ENCODE data around the gene L2HGDH. TPM values are rescaled to one million over a fixed set of nuclear protein-coding genes. Genes with fewer than 3 reads are reported as not detected.

The L2HGDH gene
- polyA plus RNA-seq, 1 donor (not counting 4 experiments of a cell fraction or from before 2014, with no cell fraction given): 7.9 TPM

- Histone ChIP-seq H3K4me1 (ENCODE audit: control insufficient read depth, extremely low read depth, insufficient read depth, low read length) (peaks cover 4% of the 10 kb centered on the region), H3K4me2 (ENCODE audit: control insufficient read depth, extremely low read depth, insufficient read depth, low read depth, low read length) (no peak overlapping the region), H3K36me3 (ENCODE audit: control insufficient read depth in 2 of 2, extremely low read depth in 1 of 2, insufficient read depth in 2 of 2, low read length in 2 of 2) (no peaks in the 10 kb centered on the region), H3K27ac (ENCODE audit: control insufficient read depth, insufficient read depth, low read length) (no peak overlapping the region), H3K79me2 (ENCODE audit: control insufficient read depth, insufficient read depth, low read length) (no peaks in the 10 kb centered on the region), H3K9me1 (ENCODE audit: control insufficient read depth, extremely low read depth, insufficient read depth, low read length) (no peaks in the 10 kb centered on the region), H3K9ac (ENCODE audit: control insufficient read depth, extremely low read depth, insufficient read depth, low read length) (no peak overlapping the region), H3K27me3 (ENCODE audit: control insufficient read depth, extremely low read depth, insufficient read depth, low read length) (no peaks in the 10 kb centered on the region), H2AFZ (ENCODE audit: control insufficient read depth, low read length) (no peak overlapping the region), H3K4me3 (ENCODE audit: control insufficient read depth in 2 of 3, extremely low read depth in 1 of 3, insufficient read depth in 2 of 3, low read depth in 1 of 3, low read length in 3 of 3) (no peak overlapping the region), H4K20me1 (ENCODE audit: control insufficient read depth, extremely low read depth, insufficient read depth, low read length) (no peaks in the 10 kb centered on the region), H3K9me3 (ENCODE audit: control insufficient read depth, low read depth, low read length) (no peaks in the 10 kb centered on the region)
- DNase-seq (ENCODE audit: low read depth, low spot score): no peak
- dilution Hi-C loops (cut with MboI; ENCODE audit: extremely low pct_ligation_motif_present, low sequenced_read_pairs): no loop called here
- TF ChIP-seq EZH2 (IDR thresholded peaks at IDR 0.05; ENCODE audit: low read length) (no peak), CTCF (optimal IDR thresholded peaks at IDR 0.05 in 1 of 3, IDR thresholded peaks at IDR 0.05 in 1 of 3, conservative IDR thresholded peaks at IDR 0.05 in 1 of 3; ENCODE audit: extremely low read depth in 1 of 3, insufficient read depth in 2 of 3, low read length in 3 of 3) (no peak)
- FAIRE-seq: no peak
Measured at GRCh38 chr14:50355692-50356091, 43.7 kb upstream of the L2HGDH start.

GRCh38 chr14:50354527-50354926, 42.5 kb upstream of the L2HGDH start:
- no peak overlapping the region for H3K9ac ChIP-seq (ENCODE audit: control insufficient read depth, extremely low read depth, insufficient read depth, low read length)
- H3K4me3 ChIP-seq (ENCODE audit: control insufficient read depth in 2 of 3, extremely low read depth in 1 of 3, insufficient read depth in 2 of 3, low read depth in 1 of 3, low read length in 3 of 3): no peak overlapping the region
- H3K36me3 ChIP-seq (ENCODE audit: control insufficient read depth in 2 of 2, extremely low read depth in 1 of 2, insufficient read depth in 2 of 2, low read length in 2 of 2): no peaks in the 10 kb centered on the region
- no peak overlapping the region for H3K4me2 ChIP-seq (ENCODE audit: control insufficient read depth, extremely low read depth, insufficient read depth, low read depth, low read length)
- DNase-seq (ENCODE audit: low read depth, low spot score): no peak
- no peak for FAIRE-seq
- H3K9me1 ChIP-seq (ENCODE audit: control insufficient read depth, extremely low read depth, insufficient read depth, low read length): no peaks in the 10 kb centered on the region
- TF ChIP-seq CTCF (optimal IDR thresholded peaks at IDR 0.05 in 1 of 3, IDR thresholded peaks at IDR 0.05 in 1 of 3, conservative IDR thresholded peaks at IDR 0.05 in 1 of 3; ENCODE audit: extremely low read depth in 1 of 3, insufficient read depth in 2 of 3, low read length in 3 of 3) (no peak), EZH2 (IDR thresholded peaks at IDR 0.05; ENCODE audit: low read length) (no peak)
- no peaks in the 10 kb centered on the region for H3K27me3 ChIP-seq (ENCODE audit: control insufficient read depth, extremely low read depth, insufficient read depth, low read length)
- H4K20me1 ChIP-seq (ENCODE audit: control insufficient read depth, extremely low read depth, insufficient read depth, low read length): no peaks in the 10 kb centered on the region
- no peak overlapping the region for H3K27ac ChIP-seq (ENCODE audit: control insufficient read depth, insufficient read depth, low read length)
- no peaks in the 10 kb centered on the region for H3K4me1 ChIP-seq (ENCODE audit: control insufficient read depth, extremely low read depth, insufficient read depth, low read length)
- no peaks in the 10 kb centered on the region for H3K79me2 ChIP-seq (ENCODE audit: control insufficient read depth, insufficient read depth, low read length)
- no peak overlapping the region for H2AFZ ChIP-seq (ENCODE audit: control insufficient read depth, low read length)
- dilution Hi-C loops (cut with MboI; ENCODE audit: extremely low pct_ligation_motif_present, low sequenced_read_pairs): no loop called here
- no peaks in the 10 kb centered on the region for H3K9me3 ChIP-seq (ENCODE audit: control insufficient read depth, low read depth, low read length)

Data from keratinocyte (primary cell).